RWPE1 (cell line): Measurements from ENCODE around the gene FAM181A.

Source experiments
- CTCF ChIA-PET: fragments of 350-600 bp; sonication (Branson Sonifier 250); formaldehyde crosslinking; extraction: SDS; loops from one replicate; lab custom pipeline; 2021; lab: Yijun Ruan, JAX
- POLR2A ChIA-PET: fragments of 400-600 bp; formaldehyde crosslinking; extraction: SDS; loops from one replicate; lab custom pipeline; 2020; ENCODE audit warnings: antibody characterized with exemption; ENCODE audit not compliant: low non-redundant PET; lab: Yijun Ruan, JAX
- DNase-seq: peaks from one replicate; pipeline ENCODE4 v3.0.0; 2012; ENCODE audit warnings: low spot score
- H3K27ac ChIP-seq: fragments of 450-650 bp; 2 replicates; pipeline ENCODE4 v1.5.1; 2017
- TF ChIP-seq, protein P1 (sequence below): fragments of 450-650 bp; conservative IDR thresholded peaks from 2 replicates; pipeline ENCODE4 v1.5.1; 2017; ENCODE audit warnings: low read depth, mild to moderate bottlenecking

Gene FAM181A

DNA sequence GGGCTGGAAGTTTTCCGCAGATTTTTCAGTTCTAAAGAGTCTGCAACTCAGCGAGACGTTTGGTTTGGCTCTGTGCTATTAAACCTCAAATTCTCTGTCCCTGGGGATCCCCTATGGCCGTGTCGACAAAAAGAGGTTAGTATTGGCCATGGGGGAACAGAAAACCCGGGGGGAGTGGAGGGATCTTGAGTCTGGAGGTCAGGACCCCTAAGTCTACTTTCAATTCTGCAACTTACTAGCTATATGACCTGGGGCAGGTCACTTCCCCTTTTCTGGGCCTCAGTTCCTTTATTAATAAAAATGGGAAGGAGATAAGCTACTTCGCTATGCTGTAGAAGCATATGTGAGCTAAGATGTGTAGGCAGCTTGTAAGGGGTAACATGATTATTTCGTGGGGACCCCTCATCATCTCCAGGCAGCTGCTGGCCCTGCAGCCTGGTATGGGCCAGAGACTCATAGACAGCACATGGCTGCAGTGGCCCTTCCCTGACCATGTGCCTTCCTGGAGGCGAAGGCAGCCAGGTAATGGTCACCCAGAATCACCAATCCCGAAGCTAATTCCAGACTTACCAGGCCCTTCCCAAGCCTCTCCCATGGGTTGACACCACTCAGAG, 40.6 kb downstream of the FAM181A start:
- TF ChIP-seq, protein P1, sequence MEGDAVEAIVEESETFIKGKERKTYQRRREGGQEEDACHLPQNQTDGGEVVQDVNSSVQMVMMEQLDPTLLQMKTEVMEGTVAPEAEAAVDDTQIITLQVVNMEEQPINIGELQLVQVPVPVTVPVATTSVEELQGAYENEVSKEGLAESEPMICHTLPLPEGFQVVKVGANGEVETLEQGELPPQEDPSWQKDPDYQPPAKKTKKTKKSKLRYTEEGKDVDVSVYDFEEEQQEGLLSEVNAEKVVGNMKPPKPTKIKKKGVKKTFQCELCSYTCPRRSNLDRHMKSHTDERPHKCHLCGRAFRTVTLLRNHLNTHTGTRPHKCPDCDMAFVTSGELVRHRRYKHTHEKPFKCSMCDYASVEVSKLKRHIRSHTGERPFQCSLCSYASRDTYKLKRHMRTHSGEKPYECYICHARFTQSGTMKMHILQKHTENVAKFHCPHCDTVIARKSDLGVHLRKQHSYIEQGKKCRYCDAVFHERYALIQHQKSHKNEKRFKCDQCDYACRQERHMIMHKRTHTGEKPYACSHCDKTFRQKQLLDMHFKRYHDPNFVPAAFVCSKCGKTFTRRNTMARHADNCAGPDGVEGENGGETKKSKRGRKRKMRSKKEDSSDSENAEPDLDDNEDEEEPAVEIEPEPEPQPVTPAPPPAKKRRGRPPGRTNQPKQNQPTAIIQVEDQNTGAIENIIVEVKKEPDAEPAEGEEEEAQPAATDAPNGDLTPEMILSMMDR: no peak
- no peak overlapping the region for H3K27ac ChIP-seq
- ChIA-PET POLR2A (no interaction called here), CTCF (interaction anchor here (0.7 to 4.0 kb wide), 2 partner anchors 19 to 28 kb away, joined by 4 to 24 read pairs; no protein-coding TSS in a partner anchor)
- no peak for DNase-seq

DNA sequence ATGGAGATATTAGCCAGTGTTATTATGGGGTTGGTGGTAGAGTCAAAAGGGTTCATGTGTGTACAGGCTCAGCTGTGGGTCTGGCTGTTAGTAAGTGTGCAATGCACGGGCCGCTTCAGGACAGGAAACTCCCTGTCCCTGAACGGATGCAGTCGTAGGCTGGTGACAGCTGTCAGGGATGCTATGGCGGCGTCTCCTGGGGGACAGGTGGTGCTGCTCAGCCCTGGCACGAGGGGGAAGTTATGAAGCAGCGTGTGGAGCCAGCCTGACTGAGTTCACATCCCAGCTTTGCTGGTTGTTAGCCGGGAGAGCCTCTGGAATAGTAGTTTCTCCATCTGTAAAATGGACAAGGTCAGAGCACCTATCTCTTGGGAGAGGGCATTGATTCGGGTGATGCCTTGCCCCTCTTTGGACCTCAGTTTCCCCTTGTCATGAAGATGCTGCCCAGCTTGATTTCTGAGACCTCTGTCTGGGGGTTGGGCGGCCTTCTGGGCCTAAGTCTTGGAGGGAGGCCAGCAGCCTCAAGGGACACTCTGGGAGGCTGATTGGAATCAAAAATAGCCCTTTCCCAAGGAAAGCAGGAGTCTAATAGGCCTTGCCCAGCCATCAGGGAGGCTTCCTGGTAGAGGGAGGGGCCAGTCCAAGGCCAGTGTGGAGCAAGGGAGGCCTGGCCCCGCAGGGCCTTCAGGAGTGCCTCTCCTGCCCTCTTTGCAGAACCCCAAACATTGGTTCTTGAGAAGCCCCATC, 42.1 kb downstream of the FAM181A start:
- TF ChIP-seq, protein P1: no peak
- ChIA-PET CTCF (interaction anchor here (2.3 to 4.0 kb wide), 2 partner anchors 29 to 30 kb away, joined by 21 to 24 read pairs; no protein-coding TSS in a partner anchor), POLR2A (no interaction called here)
- DNase-seq: no peak
- no peak overlapping the region for H3K27ac ChIP-seq

DNA sequence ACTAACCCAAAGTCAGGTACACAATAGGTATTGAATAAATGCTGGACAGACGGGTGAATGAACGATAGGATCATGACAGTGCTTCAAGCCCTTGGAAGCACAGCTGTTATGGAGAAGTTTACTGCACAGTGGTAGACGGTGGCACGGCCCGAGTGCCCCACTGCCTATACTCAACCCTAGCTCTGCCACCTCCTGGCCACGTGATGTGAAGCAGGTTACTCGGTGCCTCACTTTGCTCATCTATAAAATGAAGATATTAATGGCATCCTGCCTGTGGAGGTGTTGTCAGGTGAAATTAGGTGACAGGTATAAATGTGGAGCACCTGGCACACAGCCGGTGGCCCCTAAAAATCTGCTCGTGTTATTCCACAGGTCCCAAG, 43.4 kb downstream of the FAM181A start:
- ChIA-PET POLR2A (no interaction called here), CTCF (interaction anchor here (0.6 to 2.3 kb wide), 10 partner anchors 12 to 166 kb away, joined by 3 to 21 read pairs (median 4); no protein-coding TSS in a partner anchor)
- no peak overlapping the region for H3K27ac ChIP-seq
- peak; percentile 38 for DNase-seq
- TF ChIP-seq, protein P1: peak; percentile 37

DNA sequence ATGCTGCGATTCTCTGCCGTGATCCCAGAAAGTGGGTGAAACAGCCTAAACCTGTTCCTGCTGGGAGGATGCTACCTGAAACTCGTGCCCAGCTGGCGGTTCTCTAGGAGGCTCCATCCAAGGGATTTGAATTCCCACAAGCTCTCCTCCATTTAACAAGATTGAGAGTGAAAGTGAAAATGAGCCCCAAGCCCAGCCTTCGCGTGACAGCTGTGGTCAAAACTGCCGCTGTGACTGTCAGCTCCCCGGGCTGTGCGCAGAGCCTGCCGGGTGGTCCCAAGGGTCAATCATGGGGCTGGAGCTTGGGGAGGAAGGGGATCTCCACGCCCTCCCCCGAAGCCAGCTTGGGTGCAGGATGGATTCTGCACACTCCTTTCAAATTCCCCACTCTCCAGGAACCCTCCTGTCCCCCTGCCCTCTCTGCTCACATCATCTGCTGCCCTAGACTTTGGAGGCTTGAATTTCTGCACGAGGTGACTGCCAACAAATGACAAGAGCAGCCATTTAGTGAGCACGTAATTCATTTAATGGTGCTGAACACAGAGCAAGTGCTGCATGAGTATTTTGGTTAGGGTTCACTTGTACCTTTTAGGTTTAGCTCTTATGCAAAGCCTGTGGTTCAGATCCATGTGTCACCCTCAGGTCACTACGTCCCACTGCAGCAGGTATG, 44.0 kb downstream of the FAM181A start:
- ChIA-PET POLR2A (no interaction called here), CTCF (interaction anchor here (0.7 to 2.3 kb wide), 8 partner anchors 11 to 166 kb away, joined by 3 to 21 read pairs (median 4); no protein-coding TSS in a partner anchor)
- DNase-seq: no peak
- no peak overlapping the region for H3K27ac ChIP-seq
- TF ChIP-seq, protein P1: no peak; the same call in 1 of the 2 replicates

DNA sequence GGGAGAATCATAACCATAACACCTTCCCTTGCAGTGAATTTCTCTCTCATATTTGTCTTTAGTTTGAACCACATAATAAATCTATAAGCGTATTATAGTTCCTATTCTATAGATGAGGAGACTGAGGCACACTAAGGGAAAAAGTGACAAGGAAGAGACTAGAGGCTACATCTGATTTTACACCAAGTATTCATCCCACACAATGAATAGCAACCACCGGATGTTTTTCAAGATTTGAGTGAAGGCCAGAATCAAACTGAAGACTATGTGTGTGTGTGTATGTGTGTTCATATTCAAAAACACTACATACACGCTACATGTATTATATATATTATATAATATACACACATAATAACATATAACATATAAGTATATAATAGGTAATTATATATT, 44.5 kb downstream of the FAM181A start:
- TF ChIP-seq, protein P1: no peak
- no peak for DNase-seq
- CTCF ChIA-PET: interaction anchor here (1.6 to 2.3 kb wide), 3 partner anchors 11 to 34 kb away, joined by 5 to 21 read pairs (median 11); no protein-coding TSS in a partner anchor
- H3K27ac ChIP-seq: no peak overlapping the region
- POLR2A ChIA-PET: no interaction called here

DNA sequence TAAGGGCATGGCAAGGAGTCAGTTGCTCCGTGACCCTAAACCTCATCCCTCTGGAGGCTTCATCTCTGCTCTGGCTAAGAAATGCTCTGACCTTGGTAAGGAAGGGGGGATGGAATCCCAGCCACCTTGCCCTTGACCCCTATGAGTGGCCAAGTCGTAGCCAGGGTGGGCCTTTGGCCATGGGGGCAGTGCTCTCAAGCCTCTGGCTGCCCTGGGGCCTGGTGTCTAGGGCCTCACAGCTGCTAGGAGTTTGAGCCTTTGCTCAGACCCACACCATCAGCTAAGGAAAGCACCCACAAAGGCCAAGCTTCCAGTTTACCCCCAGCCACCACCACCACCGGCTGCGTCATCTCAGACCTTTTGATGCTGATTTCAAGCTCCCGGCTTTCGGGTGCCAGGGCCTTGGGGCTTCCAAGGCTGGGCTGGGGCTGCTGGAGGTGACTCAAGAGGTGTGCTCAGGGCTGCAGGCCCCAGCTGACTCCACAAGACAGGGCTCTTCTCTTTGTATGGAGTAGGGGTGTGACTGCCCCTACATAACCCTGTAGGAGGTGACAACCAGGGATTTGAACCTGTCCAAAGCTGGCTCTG, 45.6 kb downstream of the FAM181A start:
- TF ChIP-seq, protein P1: no peak
- H3K27ac ChIP-seq: no peak overlapping the region
- no peak for DNase-seq
- ChIA-PET CTCF (interaction anchor here (0.9 kb wide), 1 partner anchor 164 kb away, joined by 3 read pairs; no protein-coding TSS in a partner anchor), POLR2A (no interaction called here)
